ENCODE results near the gene GPR132.

DNA sequence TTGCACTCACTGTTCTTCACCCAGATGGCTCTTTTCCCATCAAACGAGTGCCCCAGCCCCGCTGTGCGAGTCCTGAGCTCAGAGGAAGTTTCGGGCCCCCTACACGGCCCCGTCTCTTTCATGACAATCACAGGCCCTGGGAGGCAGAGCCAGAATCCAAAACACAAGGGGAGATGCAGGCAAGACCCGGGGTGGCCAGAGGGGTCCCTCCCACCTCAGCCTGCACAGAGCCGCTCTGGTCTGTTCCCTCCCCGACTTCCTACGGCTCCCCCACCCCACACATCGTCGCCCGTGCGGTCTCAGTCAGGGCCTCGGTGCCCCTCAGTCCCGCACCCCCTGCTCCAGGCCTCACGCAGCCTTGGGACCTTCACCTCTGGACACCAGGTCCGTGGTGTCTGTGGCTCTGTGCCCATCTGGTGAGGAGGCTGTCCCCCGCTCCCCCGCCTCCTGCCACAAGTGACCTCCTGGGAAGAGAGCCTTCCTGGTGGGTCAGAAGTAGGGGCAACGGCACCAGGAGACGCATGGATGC is 8.9 kb downstream of the GPR132 start:
- no peak for TF ChIP-seq POLR2A (IDR thresholded peaks at IDR 0.05)
- TF ChIP-seq, protein P1, sequence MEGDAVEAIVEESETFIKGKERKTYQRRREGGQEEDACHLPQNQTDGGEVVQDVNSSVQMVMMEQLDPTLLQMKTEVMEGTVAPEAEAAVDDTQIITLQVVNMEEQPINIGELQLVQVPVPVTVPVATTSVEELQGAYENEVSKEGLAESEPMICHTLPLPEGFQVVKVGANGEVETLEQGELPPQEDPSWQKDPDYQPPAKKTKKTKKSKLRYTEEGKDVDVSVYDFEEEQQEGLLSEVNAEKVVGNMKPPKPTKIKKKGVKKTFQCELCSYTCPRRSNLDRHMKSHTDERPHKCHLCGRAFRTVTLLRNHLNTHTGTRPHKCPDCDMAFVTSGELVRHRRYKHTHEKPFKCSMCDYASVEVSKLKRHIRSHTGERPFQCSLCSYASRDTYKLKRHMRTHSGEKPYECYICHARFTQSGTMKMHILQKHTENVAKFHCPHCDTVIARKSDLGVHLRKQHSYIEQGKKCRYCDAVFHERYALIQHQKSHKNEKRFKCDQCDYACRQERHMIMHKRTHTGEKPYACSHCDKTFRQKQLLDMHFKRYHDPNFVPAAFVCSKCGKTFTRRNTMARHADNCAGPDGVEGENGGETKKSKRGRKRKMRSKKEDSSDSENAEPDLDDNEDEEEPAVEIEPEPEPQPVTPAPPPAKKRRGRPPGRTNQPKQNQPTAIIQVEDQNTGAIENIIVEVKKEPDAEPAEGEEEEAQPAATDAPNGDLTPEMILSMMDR (IDR thresholded peaks at IDR 0.05) = no peak

All from prostate gland (tissue), 2 donors.